MM.1S (cell line): Measurements from ENCODE around the gene KRTAP9-6.

Experiments
- DNase-seq: peaks from one replicate; pipeline ENCODE4 v3.0.0-alpha.2; 2015
- H2AFZ ChIP-seq: fragments of 300-600 bp; sonication (generic); 2 replicates; pipeline ENCODE4 v1.6.0; 2016; ENCODE audit warnings: antibody characterized with exemption, low read length
- H3F3A ChIP-seq: fragments of 300-600 bp; sonication (generic); 2 replicates; pipeline ENCODE4 v1.6.1; 2016; ENCODE audit warnings: mild to moderate bottlenecking, antibody characterized with exemption, low read length, moderate library complexity, mixed read lengths; ENCODE audit not compliant: insufficient read depth
- H3K27ac ChIP-seq: fragments of 300-600 bp; sonication (generic); 2 replicates; pipeline ENCODE4 v1.5.1; 2016; ENCODE audit warnings: mild to moderate bottlenecking, low read length
- H3K27me3 ChIP-seq: fragments of 300-600 bp; sonication (generic); replicated peaks from 2 replicates; pipeline ENCODE4 v1.6.0; 2016; ENCODE audit warnings: low read length; ENCODE audit not compliant: insufficient read depth
- H3K36me3 ChIP-seq: fragments of 300-600 bp; sonication (generic); replicated peaks from 2 replicates; pipeline ENCODE4 v1.6.1; 2016; ENCODE audit warnings: mild to moderate bottlenecking, low read length, mixed read lengths; ENCODE audit not compliant: insufficient read depth
- H3K4me1 ChIP-seq: fragments of 300-600 bp; sonication (generic); 2 replicates; pipeline ENCODE4 v1.6.1; 2016; ENCODE audit warnings: low read length, mixed read lengths
- H3K4me2 ChIP-seq: fragments of 300-600 bp; sonication (generic); 2 replicates; pipeline ENCODE4 v1.6.0; 2016; ENCODE audit warnings: low read depth, low read length
- H3K4me3 ChIP-seq: fragments of 300-600 bp; sonication (generic); 2 replicates; pipeline ENCODE4 v1.5.1; 2016; ENCODE audit warnings: low read length, mixed read lengths
- H3K79me2 ChIP-seq: fragments of 300-600 bp; sonication (generic); 2 replicates; pipeline ENCODE4 v1.6.1; 2016; ENCODE audit warnings: mixed run types, low read length, mixed read lengths
- H3K9ac ChIP-seq: fragments of 300-600 bp; sonication (generic); 2 replicates; pipeline ENCODE4 v1.6.1; 2016; ENCODE audit warnings: low read length, mixed read lengths
- H3K9me2 ChIP-seq: fragments of 300-600 bp; sonication (generic); replicated peaks from 2 replicates; pipeline ENCODE4 v1.6.1; 2016; ENCODE audit warnings: mild to moderate bottlenecking, low read length, mixed read lengths; ENCODE audit not compliant: insufficient read depth
- H3K9me3 ChIP-seq: fragments of 300-600 bp; sonication (generic); replicated peaks from 2 replicates; pipeline ENCODE4 v1.6.1; 2016; ENCODE audit warnings: mild to moderate bottlenecking, low read length, mixed read lengths; ENCODE audit not compliant: insufficient read depth
- H4K20me1 ChIP-seq: fragments of 300-600 bp; sonication (generic); 2 replicates; pipeline ENCODE4 v1.6.1; 2016; ENCODE audit warnings: mild to moderate bottlenecking, low read length, moderate library complexity, mixed read lengths; ENCODE audit not compliant: insufficient read depth
- EZH2 ChIP-seq: fragments of 300-600 bp; sonication (generic); optimal IDR thresholded peaks from 2 replicates; pipeline ENCODE3; 2017; ENCODE audit warnings: low read depth, mild to moderate bottlenecking, antibody characterized with exemption, low read length, mixed read lengths
- EZH2phosphoT487 ChIP-seq: fragments of 300-600 bp; sonication (generic); IDR thresholded peaks from 2 replicates; pipeline ENCODE4 v1.6.1; 2018; ENCODE audit warnings: antibody characterized with exemption, low read length
- TF ChIP-seq, protein P1 (sequence below): fragments of 300-600 bp; sonication (generic); IDR thresholded peaks from 2 replicates; pipeline ENCODE4 v1.5.1; 2016; ENCODE audit warnings: antibody characterized with exemption, low read length, mixed read lengths

The KRTAP9-6 gene

DNA sequence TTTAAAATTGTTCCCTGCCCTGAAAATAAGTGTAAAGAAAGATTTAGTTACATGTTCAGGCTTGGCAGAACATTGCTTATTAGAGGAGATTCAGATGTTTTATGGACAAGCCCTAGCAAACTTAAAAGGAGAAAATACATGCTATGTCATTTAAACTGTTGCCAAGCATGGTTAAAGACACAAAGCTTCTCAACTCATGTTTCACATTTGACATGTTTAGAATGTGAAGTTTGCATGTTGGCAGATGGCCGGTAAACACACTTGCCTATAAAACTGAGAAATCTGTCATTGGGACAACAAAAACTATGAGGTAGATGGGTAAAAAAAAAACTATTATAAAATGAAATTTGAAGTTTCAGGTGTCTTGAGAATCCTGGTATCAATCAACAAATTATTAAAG, 31.7 kb downstream of the KRTAP9-6 start:
- H2AFZ ChIP-seq = no peak overlapping the region
- no peak overlapping the region for H3K27ac ChIP-seq
- no peaks in the 10 kb centered on the region for H4K20me1 ChIP-seq

GRCh38 chr17:41298458-41299135, 33.4 kb downstream of the KRTAP9-6 start:
- DNase-seq = no peak
- Histone ChIP-seq H2AFZ (no peak overlapping the region), H3K27ac (no peak overlapping the region)

More for the DNA sequence above, 31.7 kb downstream of the KRTAP9-6 start:
- Histone ChIP-seq H3K9ac (no peak overlapping the region), H3F3A (no peaks in the 10 kb centered on the region), H3K79me2 (no peaks in the 10 kb centered on the region), H3K9me3 (no peaks in the 10 kb centered on the region), H3K9me2 (no peaks in the 10 kb centered on the region), H3K36me3 (no peaks in the 10 kb centered on the region), H3K4me1 (peaks cover 6% of the 10 kb centered on the region; the same call in 1 of the 2 replicates), H3K4me3 (no peak overlapping the region), H3K27me3 (no peaks in the 10 kb centered on the region), H3K4me2 (no peak overlapping the region)
- no peak for DNase-seq
- TF ChIP-seq EZH2 = no peak
- no peak for TF ChIP-seq EZH2phosphoT487
- TF ChIP-seq, protein P1, sequence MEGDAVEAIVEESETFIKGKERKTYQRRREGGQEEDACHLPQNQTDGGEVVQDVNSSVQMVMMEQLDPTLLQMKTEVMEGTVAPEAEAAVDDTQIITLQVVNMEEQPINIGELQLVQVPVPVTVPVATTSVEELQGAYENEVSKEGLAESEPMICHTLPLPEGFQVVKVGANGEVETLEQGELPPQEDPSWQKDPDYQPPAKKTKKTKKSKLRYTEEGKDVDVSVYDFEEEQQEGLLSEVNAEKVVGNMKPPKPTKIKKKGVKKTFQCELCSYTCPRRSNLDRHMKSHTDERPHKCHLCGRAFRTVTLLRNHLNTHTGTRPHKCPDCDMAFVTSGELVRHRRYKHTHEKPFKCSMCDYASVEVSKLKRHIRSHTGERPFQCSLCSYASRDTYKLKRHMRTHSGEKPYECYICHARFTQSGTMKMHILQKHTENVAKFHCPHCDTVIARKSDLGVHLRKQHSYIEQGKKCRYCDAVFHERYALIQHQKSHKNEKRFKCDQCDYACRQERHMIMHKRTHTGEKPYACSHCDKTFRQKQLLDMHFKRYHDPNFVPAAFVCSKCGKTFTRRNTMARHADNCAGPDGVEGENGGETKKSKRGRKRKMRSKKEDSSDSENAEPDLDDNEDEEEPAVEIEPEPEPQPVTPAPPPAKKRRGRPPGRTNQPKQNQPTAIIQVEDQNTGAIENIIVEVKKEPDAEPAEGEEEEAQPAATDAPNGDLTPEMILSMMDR = no peak

DNA sequence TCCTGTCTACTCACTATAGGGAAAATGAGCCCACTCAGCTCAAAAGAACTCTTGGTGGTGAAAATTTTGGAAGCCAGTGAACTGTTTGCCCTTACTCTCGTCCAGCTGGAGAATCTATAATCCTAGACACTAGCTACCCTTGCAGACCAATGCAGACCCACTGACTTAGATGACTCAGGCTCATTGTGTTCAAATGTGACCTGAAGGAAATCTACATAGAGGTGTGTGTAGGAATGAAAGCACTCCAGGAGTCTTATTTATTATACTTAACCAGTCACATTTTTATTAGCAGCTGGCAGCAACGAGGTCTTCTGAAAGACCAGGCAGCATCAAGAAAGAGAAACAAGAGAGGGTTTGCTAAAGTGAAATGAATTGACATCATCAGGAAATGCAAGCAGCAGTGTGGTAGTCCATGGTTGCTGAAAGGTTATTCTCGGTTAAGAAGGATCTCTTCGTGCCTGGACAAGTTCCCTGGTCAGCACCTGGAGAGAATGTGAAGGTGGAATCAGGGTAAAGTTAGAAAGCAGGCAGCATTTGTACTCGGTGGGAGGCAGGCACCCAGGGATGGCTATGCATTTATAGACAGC, 36.1 kb downstream of the KRTAP9-6 start:
- H3K9ac ChIP-seq = no peak overlapping the region

More at GRCh38 chr17:41298458-41299135, 33.4 kb downstream of the KRTAP9-6 start:
- Histone ChIP-seq H3K9me3 (no peaks in the 10 kb centered on the region), H3K4me3 (no peak overlapping the region), H3F3A (no peaks in the 10 kb centered on the region), H3K4me1 (peaks cover 9% of the 10 kb centered on the region; the same call in 1 of the 2 replicates), H3K36me3 (no peaks in the 10 kb centered on the region), H4K20me1 (no peaks in the 10 kb centered on the region), H3K9me2 (no peaks in the 10 kb centered on the region), H3K27me3 (no peaks in the 10 kb centered on the region), H3K9ac (no peak overlapping the region), H3K79me2 (no peaks in the 10 kb centered on the region), H3K4me2 (no peak overlapping the region)
- TF ChIP-seq, protein P1 = no peak
- TF ChIP-seq EZH2 (no peak), EZH2phosphoT487 (no peak)

More for the DNA sequence above, 36.1 kb downstream of the KRTAP9-6 start:
- no peak for TF ChIP-seq EZH2phosphoT487
- TF ChIP-seq EZH2 = no peak
- TF ChIP-seq, protein P1 = no peak
- peak overlapping the region; percentile 15; the same call in 1 of the 2 replicates for H3K4me2 ChIP-seq
- no peaks in the 10 kb centered on the region for H3K36me3 ChIP-seq
- no peaks in the 10 kb centered on the region for H3K27me3 ChIP-seq
- peaks cover 9% of the 10 kb centered on the region; the same call in 1 of the 2 replicates for H3K4me1 ChIP-seq
- DNase-seq = peak; percentile 36
- no peaks in the 10 kb centered on the region for H3K9me2 ChIP-seq
- H3K27ac ChIP-seq = no peak overlapping the region; the same call in 1 of the 2 replicates
- no peaks in the 10 kb centered on the region for H3K9me3 ChIP-seq
- H2AFZ ChIP-seq = no peak overlapping the region; the same call in 1 of the 2 replicates
- H3K79me2 ChIP-seq = no peaks in the 10 kb centered on the region
- no peaks in the 10 kb centered on the region for H3F3A ChIP-seq
- H4K20me1 ChIP-seq = no peaks in the 10 kb centered on the region
- H3K4me3 ChIP-seq = no peak overlapping the region
